PC-3 (cell line): ENCODE results near the gene TSNAX.

Experiments used
- CTCF ChIP-seq: fragments of 300-600 bp; sonication (generic); conservative IDR thresholded peaks from 2 replicates; pipeline ENCODE4 v1.5.1; 2017; ENCODE audit warnings: antibody characterized with exemption, low read depth, mild to moderate bottlenecking, low read length
- EZH2phosphoT487 ChIP-seq: fragments of 300-600 bp; sonication (generic); IDR thresholded peaks from 2 replicates; pipeline ENCODE4 v1.6.1; 2018; ENCODE audit warnings: mild to moderate bottlenecking, antibody characterized with exemption, low read length, borderline replicate concordance

DNA sequence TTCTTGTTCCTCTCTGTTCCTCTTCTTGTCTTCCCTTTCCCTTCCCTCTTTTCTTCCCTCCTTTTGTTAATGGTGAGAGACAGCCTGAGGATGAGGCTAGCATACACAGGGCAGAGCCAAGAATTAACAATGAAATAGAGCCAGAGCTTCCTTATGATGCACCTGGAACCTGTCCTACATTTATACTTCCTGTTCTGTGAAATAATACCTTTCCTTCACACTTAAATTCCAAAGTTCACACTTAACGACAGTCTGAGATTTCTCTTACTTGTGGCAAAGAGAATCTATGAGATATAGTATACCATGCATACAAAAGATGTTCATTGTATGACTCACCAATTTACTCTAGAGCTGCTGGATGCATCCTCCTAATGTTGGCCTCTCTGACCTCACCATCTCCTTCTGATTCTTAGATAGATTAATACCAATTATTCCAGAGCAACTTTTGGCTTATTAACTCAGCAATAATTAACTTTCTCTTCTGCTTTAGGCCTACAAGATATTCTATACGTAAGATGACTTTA is 30.8 kb upstream of the TSNAX start:
- TF ChIP-seq CTCF (no peak), EZH2phosphoT487 (no peak)
